GM12878 (cell line): ENCODE data around the gene CPA4. TPM values are rescaled to one million over a fixed set of nuclear protein-coding genes. Genes with fewer than 3 reads are reported as not detected.

Source experiments
- ATAC-seq: fragments of 200-7000 bp; cut with Tn5 transposase; 3 replicates; pipeline ENCODE4 v1.9.1; 2020; ENCODE audit warnings: mild to moderate bottlenecking, moderate library complexity
- BruUV-seq: library from RNA; stranded (reverse); fragments of 400-500 nt; replicated peaks from 2 replicates; lab custom pipeline; 2021; lab: Mats Ljungman, UMichigan
- CTCF ChIA-PET: fragments of 300-600 bp; sonication (Branson Sonifier 250); formaldehyde crosslinking; extraction: SDS; loops from one replicate; lab custom pipeline; 2021; ENCODE audit warnings: inconsistent platforms; lab: Yijun Ruan, JAX
- POLR2A ChIA-PET: fragments of 350-600 bp; formaldehyde crosslinking; extraction: SDS; loops from one replicate; lab custom pipeline; 2021; ENCODE audit warnings: inconsistent platforms; lab: Charles Lee
- RAD21 ChIA-PET: fragments of 300-600 bp; sonication (Branson Sonifier 250); formaldehyde crosslinking; loops from one replicate; lab custom pipeline; 2023; ENCODE audit warnings: antibody characterized with exemption; ENCODE audit not compliant: unreplicated experiment; lab: Charles Lee
- SMC1A ChIA-PET: fragments of 300-600 bp; sonication (Branson Sonifier 250); formaldehyde crosslinking; loops from one replicate; lab custom pipeline; 2023; ENCODE audit not compliant: unreplicated experiment, uncharacterized antibody; lab: Charles Lee
- DNase-seq: peaks from one replicate; pipeline ENCODE4 v3.0.0-alpha.2; 2011; ENCODE audit warnings: low read depth, low spot score
- FAIRE-seq: peaks from 3 replicates; lab custom pipeline; 2011; peaks lifted over from hg19 to GRCh38; lab: Jason Lieb, UNC
- H2AFZ ChIP-seq: 2 replicates; pipeline ENCODE4 v1.6.0; 2011; ENCODE audit warnings: low read depth, low read length, control low read depth; ENCODE audit not compliant: control insufficient read depth
- H3K27ac ChIP-seq: 2 replicates; pipeline ENCODE4 v1.5.1; 2011; ENCODE audit warnings: control low read depth; ENCODE audit not compliant: control insufficient read depth, insufficient read depth
- H3K27me3 ChIP-seq, 2 experiments: replicated peaks in 1 of 2; 2 replicates each; pipeline versions ENCODE4 v1.6.0 to v1.6.1; 2011; ENCODE audit warnings: low read length in 1 of 2; ENCODE audit not compliant: control insufficient read depth in 2 of 2, insufficient read depth in 2 of 2
- H3K36me3 ChIP-seq, 2 experiments: 2 replicates each; pipeline ENCODE4 v1.5.1; 2011; ENCODE audit warnings: low read length in 1 of 2; ENCODE audit not compliant: control insufficient read depth in 2 of 2, insufficient read depth in 2 of 2
- H3K4me1 ChIP-seq: 2 replicates; pipeline ENCODE4 v1.6.1; 2011; ENCODE audit warnings: mild to moderate bottlenecking, low read length, moderate library complexity, mixed read lengths; ENCODE audit not compliant: control insufficient read depth, insufficient read depth
- H3K4me2 ChIP-seq: 2 replicates; pipeline ENCODE4 v1.6.0; 2011; ENCODE audit warnings: control low read depth; ENCODE audit not compliant: control insufficient read depth, insufficient read depth
- H3K4me3 ChIP-seq: fragments of 200-600 bp; sonication (generic); 2 replicates; pipeline ENCODE4 v1.5.1; 2016
- H3K79me2 ChIP-seq: 2 replicates; pipeline ENCODE4 v1.6.0; 2011; ENCODE audit warnings: low read length; ENCODE audit not compliant: control insufficient read depth, insufficient read depth
- H3K9ac ChIP-seq: 2 replicates; pipeline ENCODE4 v1.8.0; 2011; ENCODE audit warnings: low read length, control low read depth, mixed read lengths; ENCODE audit not compliant: control insufficient read depth, insufficient read depth
- H3K9me3 ChIP-seq: replicated peaks from 3 replicates; pipeline ENCODE4 v1.5.1; 2011; ENCODE audit warnings: mild to moderate bottlenecking, low read length; ENCODE audit not compliant: control insufficient read depth, insufficient read depth
- H4K20me1 ChIP-seq: 2 replicates; pipeline ENCODE4 v1.6.0; 2011; ENCODE audit not compliant: control insufficient read depth, insufficient read depth
- BCL11A ChIP-seq: IDR thresholded peaks from 2 replicates; pipeline ENCODE4 v1.6.1; 2011; ENCODE audit warnings: low read depth, low read length
- CTCF ChIP-seq, 3 experiments: IDR thresholded peaks in 2 of 3; conservative IDR thresholded peaks in 1 of 3; 2 replicates each; pipeline ENCODE4 v1.5.1; 2011; ENCODE audit warnings: low read depth in 3 of 3, low read length in 3 of 3, mild to moderate bottlenecking in 3 of 3, control low read depth in 2 of 3, moderate library complexity in 2 of 3, inconsistent platforms in 1 of 3, mixed read lengths in 1 of 3; ENCODE audit not compliant: control insufficient read depth in 2 of 3, insufficient read depth in 1 of 3; ENCODE audit errors: extremely low read depth in 1 of 3
- DPF2 ChIP-seq: fragments of 450-650 bp; IDR thresholded peaks from 2 replicates; pipeline ENCODE4 v1.6.1; 2017; ENCODE audit warnings: mild to moderate bottlenecking
- MEF2A ChIP-seq: IDR thresholded peaks from 2 replicates; pipeline ENCODE4 v1.6.1; 2011; ENCODE audit warnings: low read depth, mild to moderate bottlenecking, low read length, moderate library complexity; ENCODE audit not compliant: insufficient read depth
- NR2F1 ChIP-seq: fragments of 450-650 bp; conservative IDR thresholded peaks from 2 replicates; pipeline ENCODE4 v1.6.1; 2017; ENCODE audit warnings: mild to moderate bottlenecking
- PAX5 ChIP-seq: IDR thresholded peaks from 2 replicates; pipeline ENCODE4 v1.6.1; 2011; ENCODE audit warnings: low read depth, low read length, borderline replicate concordance
- RFX5 ChIP-seq: IDR thresholded peaks from 2 replicates; pipeline ENCODE4 v1.6.1; 2011; ENCODE audit warnings: low read depth, low read length, improper control_type of control experiment
- RUNX3 ChIP-seq: IDR thresholded peaks from 2 replicates; pipeline ENCODE4 v1.6.1; 2012; ENCODE audit warnings: low read length, inconsistent platforms
- WGBS: methylation state at CpG from one replicate; pipeline ENCODE4 v1.1.6; 2016; ENCODE audit warnings: low lambda C conversion rate; ENCODE audit not compliant: insufficient replicate concordance, insufficient coverage; ENCODE audit errors: missing lambda C conversion rate; 5-methylcytosine and 5-hydroxymethylcytosine counted together
- in situ Hi-C: fragments of 300-500 bp; cut with MboI; formaldehyde crosslinking; loops from 9 replicates; pipeline ENCODE4 v1.14.3; 2018; ENCODE audit warnings: mixed read lengths
- intact Hi-C: fragments of 100-400 bp; cut with micrococcal nuclease; formaldehyde crosslinking; loops from one replicate; pipeline ENCODE4 v1.14.2; 2022; ENCODE audit not compliant: unreplicated experiment
- polyA plus RNA-seq, 11 experiments: library from polyadenylated mRNA; depleted of rRNA in 4 of 11; unstranded in 6 of 11; stranded (reverse) in 5 of 11; fragments of >200 nt; fragmentation: Nextera tagmentation in 4 of 11; fragmentation: Illumina TruSeq in 1 of 11; extraction: Ambion mirVana in 4 of 11; extraction: Trizol in 1 of 11; gene quantifications; 1 replicate in 1 of 11; 2 replicates in 10 of 11; pipeline versions ENCODE4 v1.2.1 to v1.2.3, GENCODE V29; 2011 to 2016; ENCODE audit warnings: inconsistent platforms in 2 of 11, missing spikeins in 2 of 11, low read depth in 1 of 11
- total RNA-seq, 4 experiments: library from RNA; depleted of rRNA in 3 of 4; stranded (reverse); fragments of >200 nt in 3 of 4; fragmentation: Illumina TruSeq in 1 of 4; extraction: Trizol in 1 of 4; gene quantifications; 2 replicates each; pipeline versions ENCODE4 v1.2.1 to v1.2.3, GENCODE V29; 2013 to 2021

Gene CPA4
- total and polyA plus RNA-seq, 10 of the 15 experiments (the other 5 are each of a cell fraction or from before 2014, with no cell fraction given): 0.05 to 0.35 (median 0.18) TPM; not detected in 1

- FAIRE-seq: no peak
- no peaks in the 10 kb centered on the region for H3K27me3 ChIP-seq
- no peak for DNase-seq
- TF ChIP-seq MEF2A (no peak), PAX5 (no peak), NR2F1 (no peak), BCL11A (no peak), RUNX3 (no peak), RFX5 (no peak), DPF2 (no peak), CTCF (IDR thresholded peaks at IDR 0.05 in 2 of 3, conservative IDR thresholded peaks at IDR 0.05 in 1 of 3; ENCODE audit: control insufficient read depth in 2 of 3, extremely low read depth in 1 of 3, insufficient read depth in 1 of 3, low read depth in 3 of 3, low read length in 3 of 3) (no peak)
- TF ChIP-seq, all 136 proteins: peak for 0
- no peak overlapping the region for H3K9ac ChIP-seq
- whole genome bisulfite sequencing: 68% methylated on average over 3 of the region's 3 CpGs
- H3K9me3 ChIP-seq: no peaks in the 10 kb centered on the region
- H3K27ac ChIP-seq: no peak overlapping the region
- H3K36me3 ChIP-seq: no peaks in the 10 kb centered on the region
- SMC1A ChIA-PET: no interaction called here
- H3K4me3 ChIP-seq: no peak overlapping the region
- POLR2A ChIA-PET: no interaction called here
- CTCF ChIA-PET: interaction anchor here (0.9 kb wide), 1 partner anchor 33 kb away, joined by 3 read pairs; no protein-coding TSS in a partner anchor
- no peaks in the 10 kb centered on the region for H3K79me2 ChIP-seq
- no TSS peak for BruUV-seq
- H2AFZ ChIP-seq: no peak overlapping the region
- in situ Hi-C loops: no loop called here
- no peak overlapping the region for H3K4me2 ChIP-seq
- H4K20me1 ChIP-seq: no peaks in the 10 kb centered on the region
- H3K4me1 ChIP-seq: no peaks in the 10 kb centered on the region
- RAD21 ChIA-PET: interaction anchor here (0.6 kb wide), 1 partner anchor 124 kb away, joined by 4 read pairs; no protein-coding TSS in a partner anchor
- no peak for ATAC-seq
- intact Hi-C loops: no loop called here
Observed at GRCh38 chr7:130338233-130338632, 45.3 kb downstream of the CPA4 start.
